OCI-LY7 (cell line): Measurements from ENCODE around the gene RPS6KA2. TPM values are rescaled to one million over a fixed set of nuclear protein-coding genes. Genes with fewer than 3 reads are reported as not detected.

ENCODE experiments used
- BruUV-seq: library from RNA; stranded (reverse); fragments of 400-500 nt; replicated peaks from 2 replicates; lab custom pipeline; 2021; lab: Mats Ljungman, UMichigan
- CTCF ChIA-PET: fragments of 300-600 bp; sonication (Branson Sonifier 250); formaldehyde crosslinking; loops from one replicate; lab custom pipeline; 2022; ENCODE audit warnings: antibody characterized with exemption; ENCODE audit not compliant: unreplicated experiment; lab: Charles Lee
- POLR2A ChIA-PET: fragments of 300-600 bp; sonication (Branson Sonifier 250); formaldehyde crosslinking; loops from one replicate; lab custom pipeline; 2022; ENCODE audit warnings: antibody characterized with exemption; lab: Charles Lee
- DNase-seq: peaks from one replicate; pipeline ENCODE4 v3.0.0-alpha.2; 2015; ENCODE audit warnings: low spot score
- H2AFZ ChIP-seq: fragments of 200-600 bp; sonication (generic), shearing (Covaris generic); 2 replicates; pipeline ENCODE4 v1.6.1; 2014; ENCODE audit warnings: mild to moderate bottlenecking, antibody characterized with exemption, low read length, moderate library complexity
- H3K27ac ChIP-seq: fragments of 200-600 bp; sonication (generic); 2 replicates; pipeline ENCODE4 v1.5.1; 2014; ENCODE audit warnings: mixed run types, low read depth, mild to moderate bottlenecking, moderate library complexity, low read length, inconsistent platforms; ENCODE audit not compliant: poor library complexity, severe bottlenecking
- H3K36me3 ChIP-seq: fragments of 200-600 bp; sonication (generic); 2 replicates; pipeline ENCODE4 v1.6.1; 2014; ENCODE audit warnings: mild to moderate bottlenecking, antibody characterized with exemption, low read length, moderate library complexity, mixed read lengths; ENCODE audit not compliant: insufficient read depth
- H3K4me1 ChIP-seq: fragments of 200-600 bp; sonication (generic); 2 replicates; pipeline ENCODE4 v1.5.1; 2014; ENCODE audit warnings: mild to moderate bottlenecking, low read length; ENCODE audit not compliant: insufficient read depth, poor library complexity, severe bottlenecking
- H3K4me2 ChIP-seq: fragments of 200-600 bp; sonication (generic); 2 replicates; pipeline ENCODE4 v1.6.1; 2014; ENCODE audit warnings: mild to moderate bottlenecking, low read length
- H3K4me3 ChIP-seq: fragments of 200-600 bp; sonication (generic); 2 replicates; pipeline ENCODE4 v1.5.1; 2014; ENCODE audit warnings: mild to moderate bottlenecking, low read depth, low read length; ENCODE audit not compliant: poor library complexity, severe bottlenecking
- H3K79me2 ChIP-seq: fragments of 200-600 bp; sonication (generic); 2 replicates; pipeline ENCODE4 v1.6.1; 2016; ENCODE audit warnings: low read depth, mild to moderate bottlenecking, low read length, moderate library complexity, mixed read lengths; ENCODE audit not compliant: insufficient read depth
- H3K9me2 ChIP-seq: fragments of 200-600 bp; sonication (generic); 2 replicates; pipeline ENCODE4 v1.6.1; 2016; ENCODE audit warnings: mild to moderate bottlenecking, low read length, mixed read lengths; ENCODE audit not compliant: insufficient read depth
- H3K9me3 ChIP-seq: fragments of 200-600 bp; sonication (generic); 2 replicates; pipeline ENCODE4 v1.6.1; 2014; ENCODE audit warnings: mild to moderate bottlenecking, mixed run types, low read length, mixed read lengths
- H4K20me1 ChIP-seq: fragments of 200-600 bp; sonication (generic); 2 replicates; pipeline ENCODE4 v1.6.1; 2014; ENCODE audit warnings: mild to moderate bottlenecking, antibody characterized with exemption, low read length, moderate library complexity, mixed read lengths; ENCODE audit not compliant: insufficient read depth
- EZH2phosphoT487 ChIP-seq: fragments of 200-600 bp; sonication (generic); IDR thresholded peaks from 2 replicates; pipeline ENCODE4 v1.6.1; 2018; ENCODE audit warnings: low read depth, borderline replicate concordance, mild to moderate bottlenecking, mixed run types, antibody characterized with exemption, low read length, moderate library complexity, mixed read lengths
- intact Hi-C: fragments of 100-400 bp; cut with micrococcal nuclease; formaldehyde crosslinking; loops from one replicate; pipeline ENCODE4 v1.10.0; 2022; ENCODE audit not compliant: unreplicated experiment
- total RNA-seq, 2 experiments: library from RNA; depleted of rRNA in 1 of 2; stranded (reverse); fragments of >200 nt in 1 of 2; shearing (Covaris generic) in 1 of 2; gene quantifications; 2 replicates each; pipeline ENCODE4 v1.2.3, GENCODE V29; 2014 to 2022
- TF ChIP-seq, protein P1 (sequence below): fragments of 200-600 bp; sonication (generic); conservative IDR thresholded peaks from 2 replicates; pipeline ENCODE4 v1.5.1; 2014; ENCODE audit warnings: mild to moderate bottlenecking, antibody characterized with exemption, low read length, moderate library complexity, mixed read lengths

Gene RPS6KA2
- total RNA-seq, 2 experiments from 2014 or later = 0.69 to 1.9 TPM

DNA sequence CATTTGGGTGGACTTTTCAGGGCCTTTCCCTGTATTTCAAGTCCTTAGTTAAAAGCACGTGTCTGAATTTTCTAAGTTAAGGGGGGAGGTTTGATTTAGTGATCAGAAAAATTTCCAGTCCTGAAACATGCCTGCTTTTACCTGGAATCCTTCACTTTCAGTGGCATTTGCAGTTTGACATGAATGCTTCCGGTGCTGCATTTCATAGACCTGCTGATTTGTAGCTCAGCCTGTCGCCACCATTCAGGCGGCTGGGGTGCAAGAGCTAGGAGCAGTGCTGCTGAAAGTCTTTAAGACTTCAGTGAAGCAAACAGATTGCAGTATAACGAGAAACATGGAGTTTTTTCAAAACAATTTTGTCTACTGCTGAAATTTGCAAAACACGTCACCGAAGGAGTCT, 14.0 kb downstream of the RPS6KA2 start:
- Histone ChIP-seq H3K4me3 (no peak overlapping the region), H4K20me1 (no peaks in the 10 kb centered on the region), H3K4me2 (no peak overlapping the region), H3K79me2 (no peaks in the 10 kb centered on the region), H3K9me3 (no peaks in the 10 kb centered on the region), H3K9me2 (no peaks in the 10 kb centered on the region), H3K36me3 (no peaks in the 10 kb centered on the region), H2AFZ (no peak overlapping the region), H3K4me1 (no peaks in the 10 kb centered on the region), H3K27ac (no peak overlapping the region)
- intact Hi-C loops = no loop called here
- BruUV-seq = no TSS peak
- DNase-seq = no peak
- ChIA-PET POLR2A (interaction anchor here (1.4 to 1.8 kb wide), 3 partner anchors 10 to 24 kb away, joined by 3 to 7 read pairs (median 4); no protein-coding TSS in a partner anchor), CTCF (no interaction called here)
- TF ChIP-seq, protein P1, sequence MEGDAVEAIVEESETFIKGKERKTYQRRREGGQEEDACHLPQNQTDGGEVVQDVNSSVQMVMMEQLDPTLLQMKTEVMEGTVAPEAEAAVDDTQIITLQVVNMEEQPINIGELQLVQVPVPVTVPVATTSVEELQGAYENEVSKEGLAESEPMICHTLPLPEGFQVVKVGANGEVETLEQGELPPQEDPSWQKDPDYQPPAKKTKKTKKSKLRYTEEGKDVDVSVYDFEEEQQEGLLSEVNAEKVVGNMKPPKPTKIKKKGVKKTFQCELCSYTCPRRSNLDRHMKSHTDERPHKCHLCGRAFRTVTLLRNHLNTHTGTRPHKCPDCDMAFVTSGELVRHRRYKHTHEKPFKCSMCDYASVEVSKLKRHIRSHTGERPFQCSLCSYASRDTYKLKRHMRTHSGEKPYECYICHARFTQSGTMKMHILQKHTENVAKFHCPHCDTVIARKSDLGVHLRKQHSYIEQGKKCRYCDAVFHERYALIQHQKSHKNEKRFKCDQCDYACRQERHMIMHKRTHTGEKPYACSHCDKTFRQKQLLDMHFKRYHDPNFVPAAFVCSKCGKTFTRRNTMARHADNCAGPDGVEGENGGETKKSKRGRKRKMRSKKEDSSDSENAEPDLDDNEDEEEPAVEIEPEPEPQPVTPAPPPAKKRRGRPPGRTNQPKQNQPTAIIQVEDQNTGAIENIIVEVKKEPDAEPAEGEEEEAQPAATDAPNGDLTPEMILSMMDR = no peak
- TF ChIP-seq EZH2phosphoT487 = no peak

- Histone ChIP-seq H3K4me3 (no peak overlapping the region), H3K36me3 (no peaks in the 10 kb centered on the region), H3K79me2 (no peaks in the 10 kb centered on the region), H2AFZ (no peak overlapping the region), H4K20me1 (no peaks in the 10 kb centered on the region), H3K4me2 (no peak overlapping the region), H3K9me2 (no peaks in the 10 kb centered on the region), H3K9me3 (no peaks in the 10 kb centered on the region), H3K4me1 (no peaks in the 10 kb centered on the region), H3K27ac (no peak overlapping the region)
- no peak for DNase-seq
- TF ChIP-seq, protein P1 = no peak
- TF ChIP-seq EZH2phosphoT487 = no peak
- ChIA-PET CTCF (no interaction called here), POLR2A (interaction anchor here (1.4 to 1.8 kb wide), 3 partner anchors 10 to 23 kb away, joined by 3 to 7 read pairs (median 4); no protein-coding TSS in a partner anchor)
- intact Hi-C loops = no loop called here
- no TSS peak for BruUV-seq
Observed at GRCh38 chr6:166612471-166612881, 14.6 kb downstream of the RPS6KA2 start.

GRCh38 chr6:166611631-166612030, 15.4 kb downstream of the RPS6KA2 start:
- no peaks in the 10 kb centered on the region for H3K9me3 ChIP-seq
- DNase-seq = no peak
- intact Hi-C loops = no loop called here
- H3K36me3 ChIP-seq = no peaks in the 10 kb centered on the region
- no peak overlapping the region for H3K27ac ChIP-seq
- H2AFZ ChIP-seq = no peak overlapping the region
- no peaks in the 10 kb centered on the region for H3K79me2 ChIP-seq
- TF ChIP-seq, protein P1 = no peak
- TF ChIP-seq EZH2phosphoT487 = no peak
- ChIA-PET CTCF (no interaction called here), POLR2A (interaction anchor here (1.7 kb wide), 1 partner anchor 11 kb away, joined by 3 read pairs; no protein-coding TSS in a partner anchor)
- no peak overlapping the region for H3K4me2 ChIP-seq
- H3K4me3 ChIP-seq = no peak overlapping the region
- H4K20me1 ChIP-seq = no peaks in the 10 kb centered on the region
- no TSS peak for BruUV-seq
- H3K4me1 ChIP-seq = no peaks in the 10 kb centered on the region
- H3K9me2 ChIP-seq = no peaks in the 10 kb centered on the region
